Breast epithelium (tissue), 4 donors: ENCODE measurements around the gene PLEKHA5. TPM values are rescaled to one million over a fixed set of nuclear protein-coding genes. Genes with fewer than 3 reads are reported as not detected.

Experiments used
- DNase-seq, 2 donors: peaks; one replicate each; pipeline ENCODE4 v3.0.0-alpha.2; 2019; ENCODE audit warnings: low spot score in 2 of 2
- H3K27ac ChIP-seq, 2 donors: fragments of 200-600 bp; sonication (generic) in 1 of 2; one replicate each; pipeline ENCODE4 v1.5.1; 2016 to 2019; ENCODE audit warnings: mild to moderate bottlenecking in 1 of 2
- H3K27me3 ChIP-seq, 2 donors: fragments of 200-600 bp; sonication (generic) in 1 of 2; one replicate each; pipeline versions ENCODE4 v1.5.1 to v1.6.0; 2017 to 2019; ENCODE audit warnings: control low read depth in 1 of 2, mild to moderate bottlenecking in 1 of 2
- H3K36me3 ChIP-seq: fragments of 200-600 bp; one replicate; pipeline ENCODE4 v1.5.1; 2019
- H3K4me1 ChIP-seq, 2 donors: fragments of 200-600 bp; sonication (generic); one replicate each; pipeline ENCODE4 v1.5.1; 2016 to 2019; ENCODE audit warnings: control low read depth in 1 of 2
- H3K4me3 ChIP-seq, 3 donors: fragments of 200-600 bp; sonication (generic); 1 replicate in 2 of 3; 2 replicates in 1 of 3; pipeline ENCODE4 v1.5.1; 2016 to 2019; ENCODE audit warnings: mild to moderate bottlenecking in 3 of 3, moderate library complexity in 2 of 3
- H3K9me3 ChIP-seq, 2 donors: fragments of 200-600 bp; sonication (generic) in 1 of 2; one replicate each; pipeline ENCODE4 v1.5.1; 2016 to 2019; ENCODE audit warnings: control low read depth in 1 of 2
- CTCF ChIP-seq, 3 donors: fragments of 450-650 bp; IDR thresholded peaks; one replicate each; pipeline ENCODE4 v1.5.1; 2016 to 2017; ENCODE audit warnings: antibody characterized with exemption in 3 of 3, mild to moderate bottlenecking in 3 of 3, moderate library complexity in 3 of 3
- POLR2A ChIP-seq: fragments of 450-650 bp; IDR thresholded peaks from one replicate; pipeline ENCODE4 v1.6.1; 2016; ENCODE audit warnings: antibody characterized with exemption, mild to moderate bottlenecking, moderate library complexity
- POLR2AphosphoS5 ChIP-seq, 3 donors: sonication (generic); formaldehyde crosslinking; IDR thresholded peaks; one replicate each; pipeline ENCODE4 v1.6.1; 2017; ENCODE audit warnings: antibody characterized with exemption in 3 of 3
- intact Hi-C: fragments of 100-400 bp; cut with DNase I; formaldehyde crosslinking; loops from one replicate; pipeline ENCODE4 v1.15.1; 2023; ENCODE audit warnings: low total_unique reads
- total RNA-seq, 3 donors: library from RNA; depleted of rRNA; stranded (reverse); fragments of >200 nt; gene quantifications; one replicate each; pipeline ENCODE4 v1.1.0, GENCODE V29; 2016

PLEKHA5 gene
- total RNA-seq, 3 donors from 2014 or later: 21.1 to 55.5 (median 49.8) TPM

GRCh38 chr12:19246933-19247332 is 117.4 kb downstream of the PLEKHA5 start:
- no peak overlapping the region for H3K4me3 ChIP-seq
- TF ChIP-seq POLR2AphosphoS5 (IDR thresholded peaks at IDR 0.05) (no peak), CTCF (IDR thresholded peaks at IDR 0.05) (no peak), POLR2A (no peak)
- no peaks in the 10 kb centered on the region for H3K9me3 ChIP-seq
- no peaks in the 10 kb centered on the region for H3K36me3 ChIP-seq
- no peak overlapping the region for H3K27ac ChIP-seq
- no peaks in the 10 kb centered on the region for H3K4me1 ChIP-seq
- intact Hi-C loops: no loop called here
- no peak for DNase-seq
- no peaks in the 10 kb centered on the region for H3K27me3 ChIP-seq

- H3K4me1 ChIP-seq: no peaks in the 10 kb centered on the region
These were observed 119.5 kb downstream of the PLEKHA5 start for GRCh38 chr12:19248929-19249602.

GRCh38 chr12:19251481-19252132 is 122.1 kb downstream of the PLEKHA5 start:
- Histone ChIP-seq H3K4me3 (no peak overlapping the region), H3K9me3 (no peaks in the 10 kb centered on the region), H3K4me1 (no peaks in the 10 kb centered on the region), H3K36me3 (no peaks in the 10 kb centered on the region), H3K27me3 (no peaks in the 10 kb centered on the region), H3K27ac (no peak overlapping the region)
- intact Hi-C loops: no loop called here
- no peak for DNase-seq
- TF ChIP-seq POLR2AphosphoS5 (IDR thresholded peaks at IDR 0.05) (no peak), CTCF (IDR thresholded peaks at IDR 0.05) (no peak), POLR2A (no peak)

More at GRCh38 chr12:19248929-19249602, 119.5 kb downstream of the PLEKHA5 start:
- intact Hi-C loops: no loop called here
- TF ChIP-seq CTCF (IDR thresholded peaks at IDR 0.05) (no peak), POLR2AphosphoS5 (IDR thresholded peaks at IDR 0.05) (no peak)
- Histone ChIP-seq H3K9me3 (no peaks in the 10 kb centered on the region), H3K27ac (no peak overlapping the region), H3K4me3 (no peak overlapping the region), H3K27me3 (no peaks in the 10 kb centered on the region), H3K36me3 (no peaks in the 10 kb centered on the region)
- no peak for DNase-seq

- Histone ChIP-seq H3K4me1 (no peaks in the 10 kb centered on the region), H3K27me3 (no peaks in the 10 kb centered on the region), H3K36me3 (no peaks in the 10 kb centered on the region), H3K4me3 (no peak overlapping the region), H3K27ac (no peak overlapping the region), H3K9me3 (no peaks in the 10 kb centered on the region)
- TF ChIP-seq CTCF (IDR thresholded peaks at IDR 0.05): no peak
- no peak for DNase-seq
- intact Hi-C loops: no loop called here
These were observed 130.6 kb downstream of the PLEKHA5 start for GRCh38 chr12:19260135-19260534.

- no peaks in the 10 kb centered on the region for H3K36me3 ChIP-seq
- no peaks in the 10 kb centered on the region for H3K9me3 ChIP-seq
- H3K27ac ChIP-seq: no peak overlapping the region
- TF ChIP-seq POLR2AphosphoS5 (IDR thresholded peaks at IDR 0.05) (no peak), CTCF (IDR thresholded peaks at IDR 0.05) (no peak), POLR2A (no peak)
- DNase-seq: no peak
- H3K4me1 ChIP-seq: no peaks in the 10 kb centered on the region
- no peak overlapping the region for H3K4me3 ChIP-seq
- H3K27me3 ChIP-seq: no peaks in the 10 kb centered on the region
- intact Hi-C loops: no loop called here
These were observed 132.2 kb downstream of the PLEKHA5 start for GRCh38 chr12:19261773-19262172.
